ENCODE measurements around the gene LMOD2. TPM values are rescaled to one million over a fixed set of nuclear protein-coding genes. Genes with fewer than 3 reads are reported as not detected.

LMOD2 gene
- total RNA-seq, 1 experiment from 2014 or later = not detected

DNA sequence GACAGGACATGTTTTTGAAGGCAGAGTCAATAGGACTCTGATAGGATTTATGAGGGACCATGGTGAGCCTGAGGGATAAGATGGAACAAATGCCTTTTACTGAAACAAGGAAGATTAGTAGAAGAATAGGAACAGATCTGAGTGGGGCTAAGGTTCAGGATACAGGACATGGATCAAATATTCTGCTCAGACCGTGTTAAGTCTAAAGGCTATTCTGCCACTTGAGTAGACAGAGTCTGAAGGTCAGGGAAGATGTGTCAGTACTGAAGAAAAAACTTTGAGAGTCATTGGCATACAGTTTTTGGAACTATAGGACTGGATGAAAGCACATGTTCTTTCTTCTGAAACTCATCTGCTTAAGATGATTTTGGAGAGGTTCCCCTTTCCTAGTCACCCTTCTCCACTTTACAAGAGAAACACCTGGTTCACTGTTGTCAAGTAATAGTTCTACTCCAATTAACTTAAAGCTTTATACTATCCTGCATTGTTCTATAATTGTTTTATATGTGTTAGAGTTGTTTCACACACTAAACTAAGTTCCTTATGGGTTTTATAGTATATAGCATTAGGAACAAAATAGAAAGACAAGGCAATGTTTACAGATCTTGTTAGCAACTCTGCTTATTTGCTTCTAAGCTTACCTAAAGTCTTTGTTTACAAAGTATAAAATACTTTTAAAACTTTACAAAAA lies 49.7 kb downstream of the LMOD2 start:
- no peak overlapping the region for H3K14ac ChIP-seq (ENCODE audit: insufficient read depth, low read length)
- no peak overlapping the region for H2BK15ac ChIP-seq (ENCODE audit: low read depth, low read length)
- H3K4me1 ChIP-seq (ENCODE audit: insufficient read depth, low read length) = no peaks in the 10 kb centered on the region
- H4K91ac ChIP-seq (ENCODE audit: insufficient read length, low read depth, low read length) = no peak overlapping the region
- no peak overlapping the region for H2BK5ac ChIP-seq (ENCODE audit: insufficient read length, low read length)
- H2BK12ac ChIP-seq (ENCODE audit: insufficient read length, low read depth, low read length) = no peak overlapping the region
- Mint-ChIP-seq H3K4me3 (no peak overlapping the region), H3K4me1 (peaks cover 1 to 2% of the 10 kb centered on the region in 2 experiments; a peak in 2 of 4 replicates), H3K9me3 (no peaks in the 10 kb centered on the region), H3K27ac (no peak overlapping the region), H3K36me3 (ENCODE audit: insufficient read depth in 1 of 3, low read depth in 3 of 3) (peaks cover 8 to 42% (median 40%) of the 10 kb centered on the region in 3 experiments; a peak in 6 of 7 replicates), H3K27me3 (ENCODE audit: low read depth) (no peaks in the 10 kb centered on the region)
- no peaks in the 10 kb centered on the region for H4K20me1 ChIP-seq (ENCODE audit: control insufficient read depth, insufficient read depth, insufficient read length)
- H3K27me3 ChIP-seq (ENCODE audit: insufficient read depth, low read length) = no peaks in the 10 kb centered on the region
- no peak overlapping the region for H3K4ac ChIP-seq (ENCODE audit: low read depth, low read length)
- no peak overlapping the region for H2AK5ac ChIP-seq (ENCODE audit: insufficient read length, low read length)
- DNase-seq = no peak
- H3K27ac ChIP-seq (ENCODE audit: insufficient read length, low read depth, low read length) = no peak overlapping the region
- no peaks in the 10 kb centered on the region for H3K9me3 ChIP-seq (ENCODE audit: control insufficient read depth, low read depth, low read length)
- H3K18ac ChIP-seq (ENCODE audit: insufficient read length, low read depth, low read length) = no peak overlapping the region
- no peak overlapping the region for H3K4me2 ChIP-seq (ENCODE audit: insufficient read depth, insufficient read length, low read length)
- no peak overlapping the region for H3T11ph ChIP-seq (ENCODE audit: low read length)
- no peak overlapping the region for H3K23ac ChIP-seq (ENCODE audit: insufficient read length, low read depth, low read length)
- no peak overlapping the region for H4K5ac ChIP-seq (ENCODE audit: insufficient read length, low read depth, low read length)
- no peak overlapping the region for H3K56ac ChIP-seq (ENCODE audit: insufficient read length, low read depth, low read length)
- H2BK120ac ChIP-seq (ENCODE audit: low read depth, low read length, poor library complexity, severe bottlenecking) = no peak overlapping the region
- H3K23me2 ChIP-seq (ENCODE audit: insufficient read length, low read depth, low read length, poor library complexity, severe bottlenecking) = no peaks in the 10 kb centered on the region
- WGBS (ENCODE audit: extremely low coverage, insufficient read length, low lambda C conversion rate) = no CpG with 5 or more reads among the region's 1 CpG
- no peak overlapping the region for H2AFZ ChIP-seq (ENCODE audit: low read length)
- no peak overlapping the region for H3K9ac ChIP-seq (ENCODE audit: extremely low read depth, insufficient read length, low read length)
- no peaks in the 10 kb centered on the region for H3K79me2 ChIP-seq (ENCODE audit: insufficient read depth, low read length)
- no peaks in the 10 kb centered on the region for H3K79me1 ChIP-seq (ENCODE audit: insufficient read depth, low read depth, low read length, poor library complexity, severe bottlenecking)
- no peak overlapping the region for H2BK20ac ChIP-seq (ENCODE audit: low read depth, low read length, poor library complexity, severe bottlenecking)
- no peak overlapping the region for H4K8ac ChIP-seq (replicated peaks; ENCODE audit: insufficient read length, low read depth, low read length)
- TF ChIP-seq, protein P1, sequence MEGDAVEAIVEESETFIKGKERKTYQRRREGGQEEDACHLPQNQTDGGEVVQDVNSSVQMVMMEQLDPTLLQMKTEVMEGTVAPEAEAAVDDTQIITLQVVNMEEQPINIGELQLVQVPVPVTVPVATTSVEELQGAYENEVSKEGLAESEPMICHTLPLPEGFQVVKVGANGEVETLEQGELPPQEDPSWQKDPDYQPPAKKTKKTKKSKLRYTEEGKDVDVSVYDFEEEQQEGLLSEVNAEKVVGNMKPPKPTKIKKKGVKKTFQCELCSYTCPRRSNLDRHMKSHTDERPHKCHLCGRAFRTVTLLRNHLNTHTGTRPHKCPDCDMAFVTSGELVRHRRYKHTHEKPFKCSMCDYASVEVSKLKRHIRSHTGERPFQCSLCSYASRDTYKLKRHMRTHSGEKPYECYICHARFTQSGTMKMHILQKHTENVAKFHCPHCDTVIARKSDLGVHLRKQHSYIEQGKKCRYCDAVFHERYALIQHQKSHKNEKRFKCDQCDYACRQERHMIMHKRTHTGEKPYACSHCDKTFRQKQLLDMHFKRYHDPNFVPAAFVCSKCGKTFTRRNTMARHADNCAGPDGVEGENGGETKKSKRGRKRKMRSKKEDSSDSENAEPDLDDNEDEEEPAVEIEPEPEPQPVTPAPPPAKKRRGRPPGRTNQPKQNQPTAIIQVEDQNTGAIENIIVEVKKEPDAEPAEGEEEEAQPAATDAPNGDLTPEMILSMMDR (conservative IDR thresholded peaks at IDR 0.05) = no peak

All from H9 (cell line).